SU-DHL-6 (cell line): ENCODE measurements around the gene ALDH3A2.
"Not testable (repeated sequence)": the region's sequence is repeated elsewhere in the genome, so short reads cannot be mapped to it uniquely, and the experiment has no call there.

ENCODE experiments used
- H2AFZ ChIP-seq: fragments of 200-600 bp; sonication (generic); 2 replicates; pipeline ENCODE4 v1.6.1; 2014; ENCODE audit warnings: low read depth, mild to moderate bottlenecking, moderate library complexity, mixed read lengths, antibody characterized with exemption, low read length; ENCODE audit not compliant: severe bottlenecking
- H3F3A ChIP-seq: fragments of 200-600 bp; shearing (Covaris generic); 2 replicates; pipeline ENCODE4 v1.6.0; 2016; ENCODE audit warnings: antibody characterized with exemption, mild to moderate bottlenecking; ENCODE audit not compliant: insufficient read depth
- H3K27ac ChIP-seq: fragments of 200-600 bp; sonication (generic); 2 replicates; pipeline ENCODE4 v1.5.1; 2016; ENCODE audit warnings: low read depth, mild to moderate bottlenecking, low read length, moderate library complexity, mixed read lengths
- H3K27me3 ChIP-seq: fragments of 200-600 bp; sonication (generic), shearing (Covaris generic); 2 replicates; pipeline ENCODE4 v1.6.0; 2014; ENCODE audit warnings: mild to moderate bottlenecking, low read length
- H3K36me3 ChIP-seq: fragments of 200-600 bp; sonication (generic); 2 replicates; pipeline ENCODE4 v1.6.1; 2014; ENCODE audit warnings: mild to moderate bottlenecking, low read length, mixed read lengths
- H3K4me2 ChIP-seq: fragments of 300-600, 200-600 bp; shearing (Covaris generic), sonication (generic); 2 replicates; pipeline ENCODE4 v1.6.0; 2014; ENCODE audit warnings: low read length, low read depth, mild to moderate bottlenecking; ENCODE audit not compliant: poor library complexity, severe bottlenecking
- H3K4me3 ChIP-seq: fragments of 200-600 bp; sonication (generic); 2 replicates; pipeline ENCODE4 v1.5.1; 2014; ENCODE audit warnings: antibody characterized with exemption, low read length, mild to moderate bottlenecking, mixed read lengths; ENCODE audit not compliant: insufficient read depth, poor library complexity, severe bottlenecking
- H3K79me2 ChIP-seq: fragments of 200-600 bp; sonication (generic); 2 replicates; pipeline ENCODE4 v1.6.1; 2014; ENCODE audit warnings: mild to moderate bottlenecking, low read length, moderate library complexity; ENCODE audit not compliant: insufficient read depth
- H3K9ac ChIP-seq: fragments of 200-600 bp; sonication (generic); 2 replicates; pipeline ENCODE4 v1.7.0; 2014; ENCODE audit warnings: mild to moderate bottlenecking, low read length
- H3K9me2 ChIP-seq: fragments of 200-600 bp; sonication (generic); replicated peaks from 2 replicates; pipeline ENCODE4 v1.6.1; 2014; ENCODE audit warnings: low read length; ENCODE audit not compliant: insufficient read depth
- H3K9me3 ChIP-seq: fragments of 200-600 bp; sonication (generic); 2 replicates; pipeline ENCODE4 v1.6.1; 2014; ENCODE audit warnings: low read length, mixed read lengths; ENCODE audit not compliant: insufficient read depth
- H4K20me1 ChIP-seq: fragments of 200-600 bp; sonication (generic); 2 replicates; pipeline ENCODE4 v1.6.1; 2014; ENCODE audit warnings: low read depth, mild to moderate bottlenecking, antibody characterized with exemption, low read length, moderate library complexity, mixed read lengths
- CTCF ChIP-seq: fragments of 200-600 bp; sonication (generic); IDR thresholded peaks from one replicate; pipeline ENCODE4 v1.5.1; 2017; ENCODE audit warnings: antibody characterized with exemption, mild to moderate bottlenecking, low read length, moderate library complexity; ENCODE audit not compliant: insufficient read depth, poor library complexity, severe bottlenecking
- EZH2phosphoT487 ChIP-seq: fragments of 200-600 bp; sonication (generic), shearing (Covaris generic); conservative IDR thresholded peaks from 2 replicates; pipeline ENCODE4 v1.6.1; 2018; ENCODE audit warnings: mild to moderate bottlenecking, antibody characterized with exemption, low read length, moderate library complexity, mixed read lengths

The ALDH3A2 gene

GRCh38 chr17:19683117-19683516, 34.6 kb downstream of the ALDH3A2 start:
- TF ChIP-seq CTCF (no peak), EZH2phosphoT487 (no peak)
- Histone ChIP-seq H3K79me2 (no peaks in the 10 kb centered on the region), H3K9me2 (no peaks in the 10 kb centered on the region)

DNA sequence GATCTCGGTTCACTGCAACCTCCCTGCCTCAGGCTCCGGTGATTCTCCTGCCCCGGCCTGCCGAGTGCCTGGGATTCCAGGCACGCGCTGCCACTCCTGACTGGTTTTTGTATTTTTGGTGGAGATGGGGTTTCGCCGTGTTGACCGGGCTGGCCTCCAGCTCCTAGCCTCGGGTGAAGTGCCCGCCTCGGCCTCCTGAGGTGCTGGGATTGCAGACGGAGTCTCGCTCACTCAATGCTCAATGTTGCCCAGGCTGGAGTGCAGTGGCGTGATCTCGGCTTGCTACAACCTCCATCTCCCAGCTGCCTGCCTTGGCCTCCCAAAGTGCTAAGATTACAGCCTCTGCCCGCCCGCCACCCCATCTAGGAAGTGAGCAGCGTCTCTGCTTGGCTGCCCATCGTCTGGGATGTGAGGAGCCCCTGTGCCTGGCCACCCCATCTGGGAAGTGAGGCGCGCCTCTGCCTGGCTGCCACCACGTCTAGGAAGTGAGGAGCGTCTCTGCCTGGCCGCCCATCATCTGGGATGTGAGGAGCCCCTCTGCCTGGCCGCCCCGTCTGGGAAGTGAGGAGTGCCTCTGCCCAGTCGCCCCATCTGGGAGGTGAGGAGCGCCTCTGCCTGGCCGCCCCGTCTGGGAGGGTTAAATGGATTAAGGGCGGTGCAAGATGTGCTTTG, 36.5 kb downstream of the ALDH3A2 start:
- not testable (repeated sequence) for H3K4me2 ChIP-seq, H3F3A ChIP-seq, H3K9me2 ChIP-seq, H3K9ac ChIP-seq, H3K27ac ChIP-seq, H4K20me1 ChIP-seq, H3K27me3 ChIP-seq, H3K9me3 ChIP-seq, H3K79me2 ChIP-seq, H2AFZ ChIP-seq, H3K36me3 ChIP-seq, H3K4me3 ChIP-seq

More at GRCh38 chr17:19683117-19683516, 34.6 kb downstream of the ALDH3A2 start:
- Histone ChIP-seq H3K27me3 (no peaks in the 10 kb centered on the region), H3K4me3 (no peak overlapping the region), H3F3A (no peaks in the 10 kb centered on the region), H2AFZ (no peak overlapping the region), H3K36me3 (no peaks in the 10 kb centered on the region), H3K27ac (no peak overlapping the region), H4K20me1 (no peaks in the 10 kb centered on the region), H3K4me2 (no peak overlapping the region), H3K9ac (no peak overlapping the region), H3K9me3 (no peaks in the 10 kb centered on the region)

DNA sequence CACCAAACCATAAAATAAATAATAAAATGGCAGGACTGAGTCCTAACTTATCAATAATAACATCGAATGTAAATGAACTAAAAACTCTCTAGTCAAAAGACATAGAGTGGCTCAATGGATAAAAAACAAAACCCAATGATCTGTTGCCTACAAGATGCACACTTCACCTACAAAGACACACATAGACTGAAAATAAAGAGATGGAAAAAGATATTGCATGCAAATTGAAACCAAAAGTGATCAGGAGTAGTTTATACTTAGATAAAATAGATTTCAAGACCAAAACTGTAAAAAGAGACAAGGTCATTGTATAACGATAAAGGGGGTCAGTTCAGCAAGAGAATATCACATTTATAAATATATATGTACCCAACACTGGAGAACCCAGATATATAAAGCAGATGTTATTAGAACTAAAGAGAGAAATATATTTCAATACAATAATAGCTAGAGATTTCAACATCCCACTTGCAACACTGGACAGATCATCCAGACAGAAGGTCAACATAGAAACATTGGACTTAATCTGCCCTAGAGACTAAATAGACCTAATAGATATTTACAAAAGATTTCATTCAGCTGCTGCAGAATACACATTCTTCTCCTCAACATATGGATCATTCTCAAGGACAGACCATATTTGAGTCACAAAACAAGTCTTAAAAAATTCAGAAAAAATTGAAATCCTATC, 38.0 kb downstream of the ALDH3A2 start:
- no peaks in the 10 kb centered on the region for H3K27me3 ChIP-seq
- no peak overlapping the region for H3K27ac ChIP-seq
- no peak for TF ChIP-seq EZH2phosphoT487
- no peak for TF ChIP-seq CTCF
- H3K9ac ChIP-seq: no peak overlapping the region
- no peak overlapping the region for H2AFZ ChIP-seq
- H4K20me1 ChIP-seq: no peaks in the 10 kb centered on the region
- no peaks in the 10 kb centered on the region for H3K9me2 ChIP-seq
- no peaks in the 10 kb centered on the region for H3F3A ChIP-seq
- no peaks in the 10 kb centered on the region for H3K36me3 ChIP-seq
- H3K9me3 ChIP-seq: no peaks in the 10 kb centered on the region
- no peak overlapping the region for H3K4me2 ChIP-seq
- H3K4me3 ChIP-seq: no peak overlapping the region
- H3K79me2 ChIP-seq: no peaks in the 10 kb centered on the region

DNA sequence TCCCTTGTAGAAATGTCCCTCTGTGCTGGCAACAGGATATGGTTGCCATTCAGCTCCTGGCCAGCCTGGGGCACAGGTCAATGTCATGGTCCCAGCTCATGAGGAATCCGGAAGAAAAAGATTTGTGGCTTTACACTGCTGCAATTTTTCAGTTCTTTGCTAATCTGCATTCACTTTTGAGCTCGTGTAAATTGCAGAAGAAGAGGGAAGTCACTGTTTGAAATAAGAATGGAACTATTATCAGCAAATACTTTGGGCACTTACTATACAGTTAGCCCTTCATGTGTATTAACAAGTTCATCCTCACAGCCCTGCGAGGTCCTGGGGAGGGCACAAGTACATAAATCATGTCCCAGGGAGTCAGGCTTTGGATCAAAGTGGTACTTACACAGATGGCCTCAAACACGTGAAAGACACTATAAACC, 53.7 kb downstream of the ALDH3A2 start:
- no peak overlapping the region for H3K9ac ChIP-seq
- H2AFZ ChIP-seq: no peak overlapping the region
- H3K4me2 ChIP-seq: no peak overlapping the region
- no peaks in the 10 kb centered on the region for H4K20me1 ChIP-seq
- TF ChIP-seq CTCF (no peak), EZH2phosphoT487 (no peak)
- no peaks in the 10 kb centered on the region for H3K79me2 ChIP-seq
- H3K27ac ChIP-seq: no peak overlapping the region
- H3K9me2 ChIP-seq: no peaks in the 10 kb centered on the region
- no peaks in the 10 kb centered on the region for H3K36me3 ChIP-seq
- H3K4me3 ChIP-seq: no peak overlapping the region
- H3K27me3 ChIP-seq: no peaks in the 10 kb centered on the region
- no peaks in the 10 kb centered on the region for H3K9me3 ChIP-seq
- H3F3A ChIP-seq: no peaks in the 10 kb centered on the region
